Measurements from ENCODE around the gene LY6G6D.

LY6G6D gene

GRCh38 chr6:31737315-31737990 lies 22.3 kb downstream of the LY6G6D start:
- no peak for DNase-seq

- no peak for DNase-seq
These were observed 23.1 kb downstream of the LY6G6D start for GRCh38 chr6:31737991-31738979.

- peak; percentile 94 for DNase-seq
These were observed 24.7 kb downstream of the LY6G6D start, which contains the start of gene MSH5 for GRCh38 chr6:31739639-31740396. Gene MSH5 (plus strand): TSS chr6:31740005. CDS start chr6:31740467, 462 bp downstream.

GRCh38 chr6:31740397-31741223 lies 25.5 kb downstream of the LY6G6D start:
- no peak for DNase-seq

- DNase-seq, result no peak
These were observed 26.7 kb downstream of the LY6G6D start for GRCh38 chr6:31741815-31742214.

- no peak for DNase-seq
These were observed 27.7 kb downstream of the LY6G6D start for GRCh38 chr6:31742894-31743293.

GRCh38 chr6:31744422-31744821 lies 29.3 kb downstream of the LY6G6D start:
- DNase-seq, result no peak

GRCh38 chr6:31749301-31750036 lies 34.3 kb downstream of the LY6G6D start:
- DNase-seq, result no peak

- DNase-seq, result no peak
These were observed 35.4 kb downstream of the LY6G6D start for GRCh38 chr6:31750411-31751022.

- no peak for DNase-seq
These were observed 37.7 kb downstream of the LY6G6D start for GRCh38 chr6:31752739-31753319.

- DNase-seq, result no peak
These were observed 43.1 kb downstream of the LY6G6D start for GRCh38 chr6:31758281-31758680.

- no peak for DNase-seq
These were observed 45.6 kb downstream of the LY6G6D start for GRCh38 chr6:31760790-31761189.

- no peak for DNase-seq
These were observed 46.2 kb downstream of the LY6G6D start for GRCh38 chr6:31761343-31761742.

- no peak for DNase-seq
These were observed 47.2 kb downstream of the LY6G6D start, which contains the start of gene SAPCD1 for GRCh38 chr6:31762356-31762755. Gene SAPCD1 (plus strand): TSS chr6:31762656. CDS start chr6:31763055, 399 bp downstream.

- no peak for DNase-seq
These were observed 47.9 kb downstream of the LY6G6D start for GRCh38 chr6:31762878-31763618.

GRCh38 chr6:31763619-31763940 lies 48.4 kb downstream of the LY6G6D start:
- DNase-seq, result no peak

- DNase-seq, result no peak
These were observed 49.0 kb downstream of the LY6G6D start for GRCh38 chr6:31764198-31764597.

GRCh38 chr6:31765559-31765909 lies 50.4 kb downstream of the LY6G6D start:
- DNase-seq, result no peak

GRCh38 chr6:31765910-31766794 lies 51.0 kb downstream of the LY6G6D start:
- DNase-seq, result no peak
